ENCODE results near the gene TRPM3. TPM values are rescaled to one million over a fixed set of nuclear protein-coding genes. Genes with fewer than 3 reads are reported as not detected.

TRPM3 gene
- total RNA-seq, 4 donors from 2014 or later = 0.11 to 1.3 (median 0.21) TPM

- Histone ChIP-seq H3K4me3 (no peak overlapping the region), H3K9me3 (no peaks in the 10 kb centered on the region), H3K27me3 (no peaks in the 10 kb centered on the region), H3K4me1 (no peaks in the 10 kb centered on the region), H3K27ac (no peak overlapping the region), H3K36me3 (no peaks in the 10 kb centered on the region)
- no peak for DNase-seq (ENCODE audit: low spot score in 2 of 2)
- TF ChIP-seq EP300 (IDR thresholded peaks at IDR 0.05) (no peak), POLR2AphosphoS5 (IDR thresholded peaks at IDR 0.05) (no peak), CTCF (IDR thresholded peaks at IDR 0.05) (no peak), POLR2A (IDR thresholded peaks at IDR 0.05) (no peak)
- WGBS = 84% methylated on average over 4 of the region's 4 CpGs
Measured at GRCh38 chr9:71037521-71037920, 83.9 kb downstream of the TRPM3 start.

- no peak for DNase-seq (ENCODE audit: low spot score in 2 of 2)
- H3K27ac ChIP-seq = no peak overlapping the region
- no peaks in the 10 kb centered on the region for H3K27me3 ChIP-seq
- no peaks in the 10 kb centered on the region for H3K9me3 ChIP-seq
- no peak overlapping the region for H3K4me3 ChIP-seq
- H3K36me3 ChIP-seq = no peaks in the 10 kb centered on the region
- TF ChIP-seq POLR2A (IDR thresholded peaks at IDR 0.05) = no peak
- no peak for TF ChIP-seq CTCF (IDR thresholded peaks at IDR 0.05)
- TF ChIP-seq POLR2AphosphoS5 (IDR thresholded peaks at IDR 0.05) = no peak
- TF ChIP-seq EP300 (IDR thresholded peaks at IDR 0.05) = no peak
- no peaks in the 10 kb centered on the region for H3K4me1 ChIP-seq
- WGBS = 28% methylated on average over 4 of the region's 4 CpGs
Measured at GRCh38 chr9:71036501-71036900, 84.9 kb downstream of the TRPM3 start.

- no peak overlapping the region for H3K27ac ChIP-seq
- H3K36me3 ChIP-seq = no peaks in the 10 kb centered on the region
- no peaks in the 10 kb centered on the region for H3K9me3 ChIP-seq
- TF ChIP-seq POLR2A (IDR thresholded peaks at IDR 0.05) (no peak), CTCF (IDR thresholded peaks at IDR 0.05) (no peak), EP300 (IDR thresholded peaks at IDR 0.05) (no peak), POLR2AphosphoS5 (IDR thresholded peaks at IDR 0.05) (no peak)
- H3K27me3 ChIP-seq = no peaks in the 10 kb centered on the region
- no peak overlapping the region for H3K4me3 ChIP-seq
- H3K4me1 ChIP-seq = no peaks in the 10 kb centered on the region
- no peak for DNase-seq (ENCODE audit: low spot score in 2 of 2)
Measured at GRCh38 chr9:71032779-71033178, 88.6 kb downstream of the TRPM3 start.

- DNase-seq (ENCODE audit: low spot score in 2 of 2) = no peak
- H3K36me3 ChIP-seq = no peaks in the 10 kb centered on the region
- 88% methylated on average over 1 of the region's 2 CpGs for WGBS
- no peaks in the 10 kb centered on the region for H3K27me3 ChIP-seq
- TF ChIP-seq CTCF (IDR thresholded peaks at IDR 0.05) (no peak), POLR2A (IDR thresholded peaks at IDR 0.05) (no peak), POLR2AphosphoS5 (IDR thresholded peaks at IDR 0.05) (no peak), EP300 (IDR thresholded peaks at IDR 0.05) (no peak)
- no peak overlapping the region for H3K27ac ChIP-seq
- no peaks in the 10 kb centered on the region for H3K4me1 ChIP-seq
- H3K9me3 ChIP-seq = no peaks in the 10 kb centered on the region
- no peak overlapping the region for H3K4me3 ChIP-seq
Measured at GRCh38 chr9:71025728-71026127, 95.7 kb downstream of the TRPM3 start.

- Histone ChIP-seq H3K4me1 (no peaks in the 10 kb centered on the region), H3K9me3 (no peaks in the 10 kb centered on the region), H3K36me3 (no peaks in the 10 kb centered on the region), H3K4me3 (no peak overlapping the region), H3K27ac (no peak overlapping the region), H3K27me3 (no peaks in the 10 kb centered on the region)
- no peak for DNase-seq (ENCODE audit: low spot score in 2 of 2)
- 49% methylated on average over 6 of the region's 6 CpGs for WGBS
- TF ChIP-seq POLR2A (IDR thresholded peaks at IDR 0.05) (no peak), POLR2AphosphoS5 (IDR thresholded peaks at IDR 0.05) (no peak), EP300 (IDR thresholded peaks at IDR 0.05) (no peak), CTCF (IDR thresholded peaks at IDR 0.05) (no peak)
Measured at GRCh38 chr9:71025201-71025600, 96.2 kb downstream of the TRPM3 start.
